ENCODE results near the gene ATP11A. TPM values are rescaled to one million over a fixed set of nuclear protein-coding genes. Genes with fewer than 3 reads are reported as not detected.

The ATP11A gene
- total RNA-seq, 1 experiment from 2014 or later, result 65.3 TPM

GRCh38 chr13:112812306-112813055, 122.6 kb downstream of the ATP11A start:
- H3K4me3 Mint-ChIP-seq, result no peak overlapping the region
- Histone ChIP-seq H4K91ac (ENCODE audit: insufficient read length, low read depth, low read length) (no peak overlapping the region), H2BK120ac (ENCODE audit: low read depth, low read length, poor library complexity, severe bottlenecking) (no peak overlapping the region), H2BK15ac (ENCODE audit: low read depth, low read length) (no peak overlapping the region), H3K9me3 (ENCODE audit: control insufficient read depth, low read depth, low read length) (peaks cover 5% of the 10 kb centered on the region), H2BK20ac (ENCODE audit: low read depth, low read length, poor library complexity, severe bottlenecking) (no peak overlapping the region), H4K5ac (ENCODE audit: insufficient read length, low read depth, low read length) (no peak overlapping the region), H3K23ac (ENCODE audit: insufficient read length, low read depth, low read length) (no peak overlapping the region), H2AK5ac (ENCODE audit: insufficient read length, low read length) (no peak overlapping the region), H3K4me1 (ENCODE audit: insufficient read depth, low read length) (no peaks in the 10 kb centered on the region), H4K8ac (replicated peaks; ENCODE audit: insufficient read length, low read depth, low read length) (no peak overlapping the region), H3K27me3 (ENCODE audit: insufficient read depth, low read length) (no peaks in the 10 kb centered on the region), H3K79me1 (ENCODE audit: insufficient read depth, low read depth, low read length, poor library complexity, severe bottlenecking) (no peaks in the 10 kb centered on the region), H3K4ac (ENCODE audit: low read depth, low read length) (no peak overlapping the region), H3K9ac (ENCODE audit: extremely low read depth, insufficient read length, low read length) (no peak overlapping the region), H3K18ac (ENCODE audit: insufficient read length, low read depth, low read length) (no peak overlapping the region), H3K14ac (ENCODE audit: insufficient read depth, low read length) (no peak overlapping the region; the same call in 1 of the 2 replicates), H2AFZ (ENCODE audit: low read length) (no peak overlapping the region), H3K79me2 (ENCODE audit: insufficient read depth, low read length) (no peaks in the 10 kb centered on the region), H3K4me2 (ENCODE audit: insufficient read depth, insufficient read length, low read length) (no peak overlapping the region), H3T11ph (ENCODE audit: low read length) (no peak overlapping the region), H3K27ac (ENCODE audit: insufficient read length, low read depth, low read length) (no peak overlapping the region), H4K20me1 (ENCODE audit: control insufficient read depth, insufficient read depth, insufficient read length) (no peaks in the 10 kb centered on the region), H2BK12ac (ENCODE audit: insufficient read length, low read depth, low read length) (no peak overlapping the region), H2BK5ac (ENCODE audit: insufficient read length, low read length) (no peak overlapping the region), H3K56ac (ENCODE audit: insufficient read length, low read depth, low read length) (no peak overlapping the region), H3K23me2 (ENCODE audit: insufficient read length, low read depth, low read length, poor library complexity, severe bottlenecking) (no peaks in the 10 kb centered on the region)
- no peak for DNase-seq
- no peaks in the 10 kb centered on the region for H3K27me3 Mint-ChIP-seq (ENCODE audit: low read depth)
- no peak for TF ChIP-seq CTCF (conservative IDR thresholded peaks at IDR 0.05)
- H3K9me3 Mint-ChIP-seq, result peaks cover 4 to 22% of the 10 kb centered on the region in 2 experiments
- no peak overlapping the region for H3K27ac Mint-ChIP-seq
- WGBS (ENCODE audit: extremely low coverage, insufficient read length, low lambda C conversion rate), result no CpG with 5 or more reads among the region's 17 CpGs
- peaks cover 58 to 69% (median 66%) of the 10 kb centered on the region in 3 experiments for H3K36me3 Mint-ChIP-seq (ENCODE audit: insufficient read depth in 1 of 3, low read depth in 3 of 3)
- peaks cover 4% of the 10 kb centered on the region in 2 experiments for H3K4me1 Mint-ChIP-seq

Data from H9 (cell line).